IgD-negative memory B cell (primary cell): ENCODE data around the gene ZWILCH. TPM values are rescaled to one million over a fixed set of nuclear protein-coding genes. Genes with fewer than 3 reads are reported as not detected.

Source experiments
- H3K27ac Mint-ChIP-seq, 3 donors: one replicate each; pipeline ENCODE4 v1.8.0; 2020 to 2022; ENCODE audit warnings: mild to moderate bottlenecking in 3 of 3, mixed read lengths in 3 of 3, moderate library complexity in 1 of 3
- H3K27me3 Mint-ChIP-seq: one replicate; pipeline ENCODE4 v1.8.0; 2021; ENCODE audit warnings: mixed read lengths
- H3K36me3 Mint-ChIP-seq: one replicate; pipeline ENCODE4 v1.8.0; 2020; ENCODE audit warnings: mild to moderate bottlenecking, mixed read lengths
- H3K4me1 Mint-ChIP-seq, 3 donors: one replicate each; pipeline ENCODE4 v1.8.0; 2020 to 2022; ENCODE audit warnings: mixed read lengths in 3 of 3, mild to moderate bottlenecking in 1 of 3
- H3K4me3 Mint-ChIP-seq, 4 donors: one replicate each; pipeline ENCODE4 v1.8.0; 2020 to 2022; ENCODE audit warnings: mild to moderate bottlenecking in 4 of 4, mixed read lengths in 4 of 4, moderate library complexity in 3 of 4
- H3K9me3 Mint-ChIP-seq, 3 donors: one replicate each; pipeline ENCODE4 v1.8.0; 2020 to 2021; ENCODE audit warnings: mixed read lengths in 3 of 3, mild to moderate bottlenecking in 1 of 3
- polyA plus RNA-seq: library from polyadenylated mRNA; unstranded; fragments of 300-500 nt; fragmentation: Illumina TruSeq; gene quantifications from one replicate; pipeline ENCODE4 v1.2.3, GENCODE V29; 2021

Gene ZWILCH
- polyA plus RNA-seq, 1 donor from 2014 or later = 8.0 TPM

DNA sequence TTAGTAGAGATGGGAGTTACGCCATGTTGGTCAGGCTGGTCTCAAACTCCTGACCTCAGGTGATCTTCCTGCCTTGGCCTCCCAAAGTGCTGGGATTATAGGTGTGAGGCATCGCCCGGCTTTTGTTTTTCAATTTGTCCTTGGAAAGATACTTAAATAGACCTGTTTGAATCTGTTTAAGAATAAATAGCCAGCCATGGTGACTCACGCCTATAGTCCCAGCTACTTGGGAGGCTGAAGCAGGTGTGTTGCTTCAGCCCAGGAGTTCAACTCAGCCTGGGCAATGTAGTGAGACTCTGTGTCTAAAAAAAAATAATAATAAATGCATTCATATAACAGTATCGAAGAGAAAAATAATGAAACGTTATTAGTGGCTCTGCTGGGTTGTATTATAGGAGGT lies 24.9 kb upstream of the ZWILCH start:
- no peak overlapping the region for H3K27ac Mint-ChIP-seq
- H3K4me1 Mint-ChIP-seq = peaks cover 0 to 7% (median 7%) of the 10 kb centered on the region in 3 donors
- H3K9me3 Mint-ChIP-seq = no peaks in the 10 kb centered on the region
- H3K36me3 Mint-ChIP-seq = peaks cover 5% of the 10 kb centered on the region
- H3K4me3 Mint-ChIP-seq = no peak overlapping the region
- no peaks in the 10 kb centered on the region for H3K27me3 Mint-ChIP-seq

DNA sequence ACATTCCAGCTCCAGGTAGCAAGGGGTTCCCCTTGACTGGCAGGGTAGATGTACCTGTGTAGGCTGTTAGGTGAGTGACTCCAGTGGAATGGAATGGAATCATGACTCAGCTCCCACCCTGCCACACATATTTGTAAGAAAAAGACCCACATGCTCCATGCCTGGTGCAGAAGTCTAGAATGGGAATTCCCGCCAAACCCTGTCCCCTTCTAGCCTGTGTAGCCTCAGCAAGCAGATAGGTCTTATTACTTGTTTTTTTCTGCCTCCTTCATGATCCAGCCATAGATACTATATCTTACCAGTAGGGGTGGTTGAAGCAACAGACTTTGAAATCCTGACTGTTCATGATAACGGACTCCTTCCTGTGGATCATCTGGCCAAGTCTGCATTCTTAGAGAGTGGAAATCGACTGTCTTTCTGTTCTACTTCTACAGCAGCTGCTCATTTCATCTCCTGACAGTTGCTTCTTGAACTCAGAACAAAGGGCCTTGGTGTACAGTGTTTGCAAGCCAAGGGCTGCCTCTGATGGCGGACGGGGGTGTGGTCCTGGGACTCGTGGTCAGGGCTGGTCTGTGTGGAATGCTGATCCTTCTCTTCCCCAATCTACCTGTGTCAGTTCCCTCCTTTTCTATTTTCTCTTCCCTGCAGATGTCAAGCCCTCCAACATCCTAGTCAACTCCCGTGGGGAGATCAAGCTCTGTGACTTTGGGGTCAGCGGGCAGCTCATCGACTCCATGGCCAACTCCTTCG lies 23.8 kb upstream of the ZWILCH start:
- H3K27ac Mint-ChIP-seq = peak overlapping the region in 1 of 3 donors; percentile 57
- no peak overlapping the region for H3K4me3 Mint-ChIP-seq

DNA sequence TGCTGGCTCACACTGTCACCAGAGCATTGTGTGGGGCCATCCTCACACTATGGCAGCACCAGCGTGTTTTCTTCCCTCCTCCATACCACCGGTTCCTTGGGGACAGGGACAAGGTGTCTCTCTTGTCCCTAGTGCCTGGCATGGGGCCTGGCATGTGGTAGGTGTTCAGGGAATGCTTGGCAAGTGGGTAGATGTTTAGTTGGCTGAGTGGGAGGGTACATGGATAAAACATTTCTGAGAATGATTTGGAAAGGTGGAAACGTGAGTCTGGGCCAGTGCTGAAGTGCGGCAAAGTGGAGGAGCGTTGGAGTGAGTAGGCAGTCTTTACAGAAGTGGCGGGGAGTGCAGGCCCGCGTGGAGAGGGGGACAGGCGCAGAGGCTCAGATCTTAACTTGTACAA lies 22.6 kb upstream of the ZWILCH start:
- Mint-ChIP-seq H3K27me3 (no peaks in the 10 kb centered on the region), H3K27ac (peak overlapping the region in 1 of 3 donors; percentile 22), H3K36me3 (peaks cover 5% of the 10 kb centered on the region), H3K9me3 (no peaks in the 10 kb centered on the region), H3K4me3 (no peak overlapping the region), H3K4me1 (peaks cover 0 to 3% (median 0%) of the 10 kb centered on the region in 3 donors)

More for the DNA sequence above, 23.8 kb upstream of the ZWILCH start:
- Mint-ChIP-seq H3K36me3 (peaks cover 5% of the 10 kb centered on the region), H3K9me3 (no peaks in the 10 kb centered on the region), H3K4me1 (peaks cover 0 to 7% (median 2%) of the 10 kb centered on the region in 3 donors), H3K27me3 (no peaks in the 10 kb centered on the region)

DNA sequence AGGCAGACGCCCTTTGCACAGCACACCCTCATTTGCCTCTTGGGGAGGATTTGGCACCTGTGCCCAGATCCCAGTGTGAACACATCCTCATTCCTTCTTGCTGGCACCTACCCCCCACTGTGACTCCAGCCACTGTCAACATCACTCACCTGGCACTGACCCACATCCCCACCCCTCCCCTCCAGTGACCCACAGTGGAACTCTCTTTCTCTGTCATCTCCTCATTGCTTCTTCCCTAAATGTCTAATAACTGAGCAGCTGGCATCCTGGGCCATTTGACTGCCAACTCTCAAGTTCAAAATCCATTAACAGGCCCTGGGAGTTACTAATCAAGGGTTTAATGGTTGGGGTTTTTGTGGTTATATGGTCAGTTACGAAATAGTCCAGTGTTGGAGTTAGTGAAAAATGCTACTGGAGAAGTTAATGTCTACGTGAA lies 22.0 kb upstream of the ZWILCH start:
- peaks cover 0 to 3% (median 0%) of the 10 kb centered on the region in 3 donors for H3K4me1 Mint-ChIP-seq
- H3K4me3 Mint-ChIP-seq = no peak overlapping the region
- peaks cover 6% of the 10 kb centered on the region for H3K36me3 Mint-ChIP-seq
- H3K27ac Mint-ChIP-seq = no peak overlapping the region
- H3K27me3 Mint-ChIP-seq = no peaks in the 10 kb centered on the region
- H3K9me3 Mint-ChIP-seq = no peaks in the 10 kb centered on the region

DNA sequence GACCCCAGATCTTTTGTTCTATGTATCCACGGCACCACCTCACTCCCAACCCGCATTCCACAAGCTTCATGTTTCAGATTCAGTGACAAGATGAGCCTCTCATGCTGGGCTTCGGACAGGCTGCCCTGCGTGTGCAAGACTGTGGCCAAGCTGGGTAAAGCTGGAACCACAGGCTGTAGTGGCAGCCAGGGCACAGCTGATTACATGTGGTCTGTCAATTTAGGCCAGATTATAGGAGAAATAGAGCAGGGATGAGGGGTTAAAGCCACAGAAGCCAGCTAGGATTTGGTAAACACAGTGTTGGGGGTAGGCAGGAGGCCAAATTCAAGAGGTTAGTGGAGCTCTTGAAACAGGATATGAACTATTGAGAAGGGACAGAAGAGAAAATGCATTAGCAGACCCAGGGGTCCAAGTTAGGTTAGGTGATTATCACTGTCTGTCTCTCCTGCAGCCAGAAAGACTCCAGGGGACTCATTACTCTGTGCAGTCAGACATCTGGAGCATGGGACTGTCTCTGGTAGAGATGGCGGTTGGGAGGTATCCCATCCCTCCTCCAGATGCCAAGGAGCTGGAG lies 20.5 kb upstream of the ZWILCH start:
- peaks cover 9% of the 10 kb centered on the region for H3K36me3 Mint-ChIP-seq
- H3K4me1 Mint-ChIP-seq = peaks cover 0 to 3% (median 0%) of the 10 kb centered on the region in 3 donors

DNA sequence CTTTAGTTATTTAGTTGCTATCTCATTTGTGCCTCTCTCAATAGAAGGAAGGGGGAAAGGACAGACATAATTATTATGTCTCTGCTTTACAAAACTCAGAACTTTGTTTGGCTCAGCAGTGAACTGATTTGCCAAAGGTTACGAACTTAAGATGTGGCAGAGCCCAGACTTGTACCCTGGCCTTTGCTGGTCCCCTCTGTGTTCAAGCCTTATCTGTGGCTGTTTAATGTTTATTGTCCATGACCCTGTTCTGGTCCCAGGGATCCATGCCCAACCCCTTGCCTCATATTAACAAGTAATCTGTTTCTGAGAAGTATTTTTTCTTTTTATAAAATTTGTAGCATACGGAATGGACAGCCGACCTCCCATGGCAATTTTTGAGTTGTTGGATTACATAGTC lies 18.2 kb upstream of the ZWILCH start:
- H3K9me3 Mint-ChIP-seq = no peaks in the 10 kb centered on the region
- H3K4me3 Mint-ChIP-seq = no peak overlapping the region
- H3K4me1 Mint-ChIP-seq = no peaks in the 10 kb centered on the region
- H3K27me3 Mint-ChIP-seq = no peaks in the 10 kb centered on the region
- no peak overlapping the region for H3K27ac Mint-ChIP-seq
- H3K36me3 Mint-ChIP-seq = peaks cover 9% of the 10 kb centered on the region

More for the DNA sequence above, 20.5 kb upstream of the ZWILCH start:
- H3K4me3 Mint-ChIP-seq = no peak overlapping the region
- H3K9me3 Mint-ChIP-seq = no peaks in the 10 kb centered on the region
- H3K27ac Mint-ChIP-seq = no peak overlapping the region
- H3K27me3 Mint-ChIP-seq = no peaks in the 10 kb centered on the region

DNA sequence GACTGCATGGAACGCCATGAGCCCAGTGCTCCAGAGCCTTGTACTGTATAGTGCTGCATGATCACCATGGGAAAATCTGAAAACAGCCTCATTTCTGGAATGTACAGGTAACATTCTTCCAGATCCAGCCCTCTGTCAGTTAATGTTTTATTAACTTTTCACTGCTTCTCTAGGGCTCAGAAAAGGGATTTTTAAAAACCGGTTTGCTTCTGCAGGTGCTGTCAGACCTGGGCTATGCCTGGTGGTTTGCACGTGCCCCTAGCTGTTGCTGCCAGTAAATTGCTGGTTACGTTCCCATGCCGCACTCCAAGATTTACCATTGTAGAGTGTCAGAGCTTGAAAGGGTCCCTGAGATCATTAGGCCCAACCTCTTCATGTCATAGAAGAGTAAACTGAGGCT lies 16.6 kb upstream of the ZWILCH start:
- Mint-ChIP-seq H3K27me3 (no peaks in the 10 kb centered on the region), H3K36me3 (peaks cover 6% of the 10 kb centered on the region), H3K9me3 (no peaks in the 10 kb centered on the region), H3K4me3 (peak overlapping the region in 1 of 4 donors; percentile 38), H3K4me1 (no peaks in the 10 kb centered on the region), H3K27ac (peak overlapping the region in 1 of 3 donors; percentile 53)

DNA sequence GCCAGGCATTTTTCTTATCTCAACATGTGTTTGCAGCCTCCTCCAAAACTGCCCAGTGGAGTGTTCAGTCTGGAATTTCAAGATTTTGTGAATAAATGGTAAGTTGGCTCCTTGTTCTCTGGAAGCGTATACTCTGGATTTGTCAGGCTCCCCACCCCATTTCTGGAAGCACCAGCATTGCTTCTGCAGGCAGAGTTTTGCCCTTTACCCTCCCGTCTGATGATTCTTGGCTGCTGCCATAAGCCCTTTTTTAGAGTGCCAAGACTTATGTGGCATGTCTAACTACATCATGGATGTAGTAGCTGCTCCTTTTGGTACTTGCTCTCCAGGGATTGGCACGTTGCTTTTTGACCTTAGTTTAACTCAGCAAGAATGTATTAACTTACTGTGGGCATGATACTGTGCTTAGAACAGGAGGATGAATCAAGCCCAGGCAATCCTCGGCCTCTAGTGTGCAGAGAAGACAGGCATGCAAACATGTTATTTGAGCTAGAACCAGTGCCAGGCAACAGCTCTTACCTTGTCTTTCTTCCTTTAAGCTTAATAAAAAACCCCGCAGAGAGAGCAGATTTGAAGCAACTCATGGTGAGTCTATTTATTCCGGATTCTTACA lies 15.8 kb upstream of the ZWILCH start:
- H3K4me1 Mint-ChIP-seq = peaks cover 0 to 2% (median 0%) of the 10 kb centered on the region in 3 donors
- peaks cover 6% of the 10 kb centered on the region for H3K36me3 Mint-ChIP-seq
- peak overlapping the region in 1 of 4 donors; percentile 18 for H3K4me3 Mint-ChIP-seq
- no peaks in the 10 kb centered on the region for H3K9me3 Mint-ChIP-seq
- H3K27ac Mint-ChIP-seq = peak overlapping the region in 1 of 3 donors; percentile 53
- H3K27me3 Mint-ChIP-seq = no peaks in the 10 kb centered on the region

DNA sequence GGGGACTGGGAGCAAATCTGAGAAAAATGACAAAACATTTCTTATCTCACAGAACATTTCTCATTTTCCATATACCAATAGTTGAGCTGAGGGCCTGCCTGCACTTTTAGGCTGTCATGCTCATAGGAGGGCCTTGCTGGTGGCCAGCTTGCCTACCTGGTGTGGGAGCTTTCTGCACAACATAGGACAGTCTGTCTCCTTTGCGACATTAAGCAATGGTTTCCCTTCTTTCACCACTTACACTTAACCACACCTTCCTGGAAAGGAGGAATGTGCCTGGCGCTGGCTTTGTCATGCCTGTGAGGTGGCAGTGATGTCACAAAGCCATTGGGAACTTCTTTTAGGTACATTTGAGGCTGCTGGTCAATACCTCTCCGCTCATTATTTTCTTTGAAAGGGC lies 13.3 kb upstream of the ZWILCH start:
- peaks cover 6% of the 10 kb centered on the region for H3K36me3 Mint-ChIP-seq
- no peak overlapping the region for H3K27ac Mint-ChIP-seq
- no peaks in the 10 kb centered on the region for H3K9me3 Mint-ChIP-seq

DNA sequence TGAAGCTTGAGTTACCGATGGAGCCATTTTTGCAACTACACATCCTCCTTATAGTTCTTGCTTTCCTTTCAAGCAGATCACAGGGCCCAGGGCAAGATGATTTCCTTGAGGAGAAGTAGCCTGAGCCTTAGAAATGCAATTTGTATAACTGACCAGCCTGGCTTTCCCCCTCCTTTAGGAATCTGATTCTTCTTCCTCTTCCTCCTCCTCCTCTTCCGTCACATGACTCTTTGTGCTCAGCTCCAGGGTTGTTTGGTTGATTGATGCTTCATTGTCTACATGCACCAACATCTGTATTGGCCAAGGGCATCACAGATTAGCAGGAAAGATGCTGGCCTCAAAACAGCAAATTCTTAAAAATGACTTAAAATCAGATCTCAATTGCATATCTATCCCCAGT lies 10.9 kb upstream of the ZWILCH start:
- no peaks in the 10 kb centered on the region for H3K9me3 Mint-ChIP-seq
- peaks cover 2% of the 10 kb centered on the region for H3K36me3 Mint-ChIP-seq
- H3K4me1 Mint-ChIP-seq = peaks cover 11 to 21% (median 12%) of the 10 kb centered on the region in 3 donors

More for the DNA sequence above, 13.3 kb upstream of the ZWILCH start:
- no peak overlapping the region for H3K4me3 Mint-ChIP-seq
- H3K4me1 Mint-ChIP-seq = peaks cover 3 to 7% (median 4%) of the 10 kb centered on the region in 3 donors
- no peaks in the 10 kb centered on the region for H3K27me3 Mint-ChIP-seq

DNA sequence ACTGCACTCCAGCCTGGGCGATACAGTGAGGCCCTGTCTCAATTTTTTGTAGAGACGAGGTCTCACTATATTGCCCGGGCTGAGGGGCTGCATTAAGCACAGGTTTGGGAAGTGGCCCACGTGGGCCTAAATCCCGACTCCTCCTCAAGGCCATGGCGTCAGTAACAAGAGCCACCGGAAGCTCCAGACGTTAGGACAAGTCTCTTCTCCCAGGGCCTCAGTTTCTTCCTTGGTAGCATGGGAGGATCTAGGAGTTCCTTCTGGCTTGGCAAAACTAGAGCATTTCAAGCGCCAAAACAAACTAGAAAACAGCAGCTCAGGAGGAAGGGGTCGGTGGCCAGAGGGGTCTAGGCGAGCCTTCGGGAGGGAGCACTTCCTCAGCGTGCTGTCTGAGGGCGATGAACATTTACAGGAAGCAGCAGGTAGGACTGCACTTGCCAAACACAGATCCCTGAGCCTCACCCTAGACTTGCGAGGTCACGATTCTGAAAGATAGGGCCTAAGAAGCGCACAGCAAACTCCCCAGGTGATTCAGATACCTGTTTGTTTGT lies 8.1 kb upstream of the ZWILCH start:
- Mint-ChIP-seq H3K36me3 (no peaks in the 10 kb centered on the region), H3K4me1 (peaks cover 11 to 30% (median 18%) of the 10 kb centered on the region in 3 donors)

More for the DNA sequence above, 10.9 kb upstream of the ZWILCH start:
- Mint-ChIP-seq H3K27ac (peak overlapping the region in 1 of 3 donors; percentile 4), H3K27me3 (no peaks in the 10 kb centered on the region), H3K4me3 (peak overlapping the region in 1 of 4 donors; percentile 25)

DNA sequence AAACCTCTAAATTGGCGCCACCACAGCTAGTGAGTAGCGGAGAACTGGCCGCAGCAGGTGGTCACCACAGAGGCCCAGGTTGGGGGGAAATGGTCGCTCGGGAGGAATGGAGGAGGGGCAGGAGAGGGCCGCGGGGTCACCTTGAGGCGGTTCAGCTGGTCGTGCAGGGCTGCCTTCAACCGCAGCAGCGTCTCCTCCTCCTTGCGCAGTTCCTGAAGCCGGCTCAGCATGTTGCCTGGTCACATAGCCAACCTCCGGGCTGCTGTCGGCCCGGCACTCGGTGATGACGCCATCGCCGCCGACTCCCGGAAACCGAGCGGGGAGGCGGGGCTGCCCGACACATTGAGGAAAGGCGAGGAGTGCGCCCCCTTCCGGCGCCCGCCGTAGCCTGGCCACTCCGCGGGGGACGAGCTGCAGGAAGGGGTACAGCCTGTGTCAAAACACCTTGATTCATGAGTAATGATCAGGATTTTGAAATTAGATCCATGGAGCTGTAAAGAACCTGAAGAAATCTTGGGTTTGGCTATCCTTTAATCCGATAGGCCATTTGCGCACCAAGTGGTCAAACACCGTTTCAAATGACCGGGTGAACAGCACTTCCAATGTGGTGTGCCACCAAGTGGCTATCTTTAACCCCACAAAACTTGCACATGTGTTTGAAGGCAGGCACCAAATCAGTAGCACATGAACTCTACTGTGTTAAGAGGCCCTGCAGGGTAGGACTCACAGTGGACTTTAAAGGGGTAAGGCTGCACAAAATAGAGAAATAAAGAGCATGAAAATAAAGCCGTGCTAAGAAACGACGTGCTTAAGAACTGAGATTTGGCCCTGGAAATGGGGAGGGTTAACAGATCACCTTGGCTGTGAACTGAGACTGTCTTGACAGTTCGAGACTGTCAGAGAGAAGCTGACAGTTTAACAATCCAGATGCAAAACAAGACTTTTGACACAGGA lies 7.3 kb upstream of the ZWILCH start, which contains the start of gene SNAPC5:
SNAPC5 (minus strand) TSS at position 261 of the 954 bp plus-strand sequence; CDS start at position 230, 31 bp downstream.
- Mint-ChIP-seq H3K36me3 (no peaks in the 10 kb centered on the region), H3K4me3 (peak within 1 kb of the TSS; percentile 92 to 98 (median 97)), H3K4me1 (peaks cover 15 to 36% (median 26%) of the 10 kb centered on the region in 3 donors), H3K9me3 (no peaks in the 10 kb centered on the region), H3K27ac (peak within 1 kb of the TSS; percentile 97 to 99 (median 99)), H3K27me3 (no peaks in the 10 kb centered on the region)

More for the DNA sequence above, 8.1 kb upstream of the ZWILCH start:
- peak overlapping the region; percentile 92 to 98 (median 97) for H3K4me3 Mint-ChIP-seq
- no peaks in the 10 kb centered on the region for H3K27me3 Mint-ChIP-seq
- H3K27ac Mint-ChIP-seq = peak overlapping the region; percentile 97 to 99 (median 99)
- H3K9me3 Mint-ChIP-seq = no peaks in the 10 kb centered on the region

DNA sequence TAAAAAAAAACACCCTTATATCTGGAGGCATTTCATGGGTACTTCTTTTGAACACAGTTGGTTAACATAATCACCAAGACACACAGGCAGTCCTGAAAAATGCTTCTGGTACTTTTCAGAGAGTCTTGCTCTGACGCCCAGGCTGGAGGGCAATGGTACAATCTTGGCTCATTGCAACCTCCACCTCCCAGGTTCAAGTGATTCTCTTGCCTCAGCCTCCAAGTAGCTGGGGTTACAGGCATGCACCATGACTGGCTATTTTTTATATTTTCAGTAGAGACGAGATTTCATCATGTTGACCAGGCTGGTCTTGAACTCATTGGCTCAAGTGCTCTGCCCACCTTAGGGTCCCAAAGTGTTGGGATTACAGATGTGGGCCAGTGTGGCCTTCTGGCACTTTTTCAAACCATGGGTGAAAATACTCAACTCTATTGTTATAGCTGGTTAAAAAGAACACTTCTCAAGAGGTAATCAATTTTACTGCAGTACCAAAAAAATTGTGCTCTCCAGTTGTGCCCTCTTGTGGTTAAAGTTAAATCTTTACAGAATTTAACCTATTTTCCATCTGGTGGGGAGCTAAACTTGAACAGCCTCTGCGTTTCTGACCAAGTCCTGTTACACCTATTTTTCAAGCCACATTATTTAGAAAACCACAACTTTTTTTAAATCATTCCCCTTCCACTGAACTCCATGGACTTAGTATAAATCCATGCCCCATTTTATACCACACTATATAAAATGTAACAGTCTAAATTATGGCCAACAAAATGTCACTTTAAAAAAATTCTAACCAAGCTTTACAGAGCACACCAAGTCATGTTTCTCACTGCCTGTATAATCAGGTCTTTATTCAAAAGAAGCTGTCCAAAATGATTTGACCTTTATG lies 6.4 kb upstream of the ZWILCH start:
- peak overlapping the region in 2 of 4 donors; percentile 96 to 98 for H3K4me3 Mint-ChIP-seq
- no peaks in the 10 kb centered on the region for H3K36me3 Mint-ChIP-seq
- peaks cover 24 to 46% (median 30%) of the 10 kb centered on the region in 3 donors for H3K4me1 Mint-ChIP-seq
- no peaks in the 10 kb centered on the region for H3K27me3 Mint-ChIP-seq
- H3K9me3 Mint-ChIP-seq = no peaks in the 10 kb centered on the region
- peak overlapping the region; percentile 84 to 99 (median 97) for H3K27ac Mint-ChIP-seq
